ENCODE measurements around the gene TENT5C.
A peak's percentile ranks its signal among the peaks of the same experiment; 100 is the strongest.

The TENT5C gene

GRCh38 chr1:117591252-117591651 lies 14.6 kb upstream of the TENT5C start:
- H3K27ac ChIP-seq = peak overlapping the region; percentile 99
- TF ChIP-seq CTCF (conservative IDR thresholded peaks at IDR 0.05) (no peak), ZFX (IDR thresholded peaks at IDR 0.05) (no peak)

GRCh38 chr1:117592155-117592554 lies 13.7 kb upstream of the TENT5C start:
- peak overlapping the region; percentile 99 for H3K27ac ChIP-seq
- TF ChIP-seq CTCF (conservative IDR thresholded peaks at IDR 0.05) = no peak
- TF ChIP-seq ZFX (IDR thresholded peaks at IDR 0.05) = 0 out of 2 replicates have a peak, but pooled peaks have one; percentile 17

GRCh38 chr1:117594261-117594990 lies 11.4 kb upstream of the TENT5C start:
- TF ChIP-seq CTCF (conservative IDR thresholded peaks at IDR 0.05) (no peak), ZFX (IDR thresholded peaks at IDR 0.05) (no peak)
- H3K27ac ChIP-seq = no peak overlapping the region

GRCh38 chr1:117596023-117596720 lies 9.7 kb upstream of the TENT5C start:
- no peak for TF ChIP-seq CTCF (conservative IDR thresholded peaks at IDR 0.05)
- TF ChIP-seq ZFX (IDR thresholded peaks at IDR 0.05) = no peak

GRCh38 chr1:117598489-117598888 lies 7.4 kb upstream of the TENT5C start:
- TF ChIP-seq ZFX (IDR thresholded peaks at IDR 0.05) = no peak
- TF ChIP-seq CTCF (conservative IDR thresholded peaks at IDR 0.05) = no peak
- H3K27ac ChIP-seq = no peak overlapping the region

More at GRCh38 chr1:117596023-117596720, 9.7 kb upstream of the TENT5C start:
- H3K27ac ChIP-seq = no peak overlapping the region

GRCh38 chr1:117599286-117600221 lies 6.3 kb upstream of the TENT5C start:
- TF ChIP-seq ZFX (IDR thresholded peaks at IDR 0.05) = no peak
- TF ChIP-seq CTCF (conservative IDR thresholded peaks at IDR 0.05) = no peak

More at GRCh38 chr1:117599286-117600221, 6.3 kb upstream of the TENT5C start:
- H3K27ac ChIP-seq = no peak overlapping the region

Data from C4-2B (cell line).